ENCODE data around the gene CHRNA5.

The CHRNA5 gene

DNA sequence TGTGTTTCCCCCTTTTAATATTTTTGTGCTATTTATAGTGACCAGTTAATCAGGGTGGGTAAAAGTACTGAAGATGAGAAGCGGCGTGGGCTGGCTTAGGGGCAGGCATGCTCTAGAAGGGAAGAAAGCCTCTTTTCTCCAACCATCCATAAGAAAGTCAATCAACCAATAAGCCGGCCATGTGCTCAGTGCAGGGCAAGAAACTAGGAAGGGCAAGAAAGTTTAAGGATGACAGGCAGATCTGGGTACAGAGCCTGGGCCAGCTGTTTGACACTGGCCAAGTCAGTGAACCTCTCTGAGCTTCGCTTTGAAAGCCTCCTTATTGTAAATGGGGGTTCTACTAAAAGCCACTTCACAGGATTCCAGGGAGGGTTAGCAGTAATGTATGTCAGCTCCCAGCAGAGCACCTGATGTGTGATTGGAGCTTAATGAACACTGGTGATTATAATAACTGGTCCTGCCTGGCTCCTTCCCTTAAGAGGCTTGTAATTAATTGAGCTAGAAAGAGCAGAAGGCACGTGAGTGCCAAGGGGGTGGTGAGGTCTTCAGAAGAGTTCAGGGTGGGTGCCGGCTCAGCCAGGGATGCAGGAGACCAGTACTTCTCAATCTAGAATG, 61.2 kb downstream of the CHRNA5 start:
- no peak overlapping the region for H3K4me3 ChIP-seq
- H3K27ac ChIP-seq, result no peak overlapping the region
- DNase-seq (ENCODE audit: low spot score), result no peak
- TF ChIP-seq, protein P1, sequence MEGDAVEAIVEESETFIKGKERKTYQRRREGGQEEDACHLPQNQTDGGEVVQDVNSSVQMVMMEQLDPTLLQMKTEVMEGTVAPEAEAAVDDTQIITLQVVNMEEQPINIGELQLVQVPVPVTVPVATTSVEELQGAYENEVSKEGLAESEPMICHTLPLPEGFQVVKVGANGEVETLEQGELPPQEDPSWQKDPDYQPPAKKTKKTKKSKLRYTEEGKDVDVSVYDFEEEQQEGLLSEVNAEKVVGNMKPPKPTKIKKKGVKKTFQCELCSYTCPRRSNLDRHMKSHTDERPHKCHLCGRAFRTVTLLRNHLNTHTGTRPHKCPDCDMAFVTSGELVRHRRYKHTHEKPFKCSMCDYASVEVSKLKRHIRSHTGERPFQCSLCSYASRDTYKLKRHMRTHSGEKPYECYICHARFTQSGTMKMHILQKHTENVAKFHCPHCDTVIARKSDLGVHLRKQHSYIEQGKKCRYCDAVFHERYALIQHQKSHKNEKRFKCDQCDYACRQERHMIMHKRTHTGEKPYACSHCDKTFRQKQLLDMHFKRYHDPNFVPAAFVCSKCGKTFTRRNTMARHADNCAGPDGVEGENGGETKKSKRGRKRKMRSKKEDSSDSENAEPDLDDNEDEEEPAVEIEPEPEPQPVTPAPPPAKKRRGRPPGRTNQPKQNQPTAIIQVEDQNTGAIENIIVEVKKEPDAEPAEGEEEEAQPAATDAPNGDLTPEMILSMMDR (IDR thresholded peaks at IDR 0.05), result no peak

DNA sequence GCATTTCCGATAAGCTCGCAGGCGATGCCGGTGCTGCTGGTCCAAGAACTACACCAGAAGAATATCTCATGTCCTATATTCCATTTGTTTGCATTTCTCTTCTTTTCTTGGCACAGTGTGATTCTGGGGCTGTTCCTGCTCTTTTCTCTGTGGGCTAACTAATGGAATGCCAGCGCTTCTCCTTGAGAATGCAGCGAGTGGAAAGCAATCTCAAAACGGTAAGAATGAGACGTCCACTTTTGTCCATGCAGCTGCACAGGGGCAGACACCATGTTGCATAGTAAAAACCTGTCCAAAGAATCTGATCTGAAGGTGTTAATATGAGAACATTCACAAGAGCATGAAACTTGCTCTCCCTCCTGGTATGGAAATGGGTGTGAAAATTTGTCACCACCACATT, 62.0 kb downstream of the CHRNA5 start:
- Histone ChIP-seq H3K27ac (no peak overlapping the region), H3K4me3 (no peak overlapping the region)
- TF ChIP-seq, protein P1 (IDR thresholded peaks at IDR 0.05), result no peak
- no peak for DNase-seq (ENCODE audit: low spot score)

DNA sequence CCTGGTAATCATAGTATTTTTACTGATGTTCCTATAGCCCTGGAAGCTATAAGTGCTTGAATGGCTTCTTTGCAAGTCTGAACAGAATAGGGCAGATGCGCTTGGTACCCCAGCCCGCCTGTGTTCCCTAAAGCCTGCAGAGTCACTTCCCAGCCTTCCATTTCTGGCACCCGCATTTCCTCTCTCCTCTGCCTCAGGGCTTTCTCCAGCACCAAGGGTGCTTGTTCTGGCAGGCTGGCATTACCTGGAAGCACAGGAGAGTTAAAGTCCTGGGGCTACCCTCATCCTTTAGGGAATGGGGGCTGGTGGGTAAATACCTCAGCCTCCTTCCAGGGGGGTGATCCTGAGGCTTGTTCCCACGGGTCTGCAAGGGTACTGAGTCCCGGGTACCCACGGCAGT, 62.9 kb downstream of the CHRNA5 start:
- TF ChIP-seq, protein P1 (IDR thresholded peaks at IDR 0.05), result no peak
- no peak overlapping the region for H3K27ac ChIP-seq

DNA sequence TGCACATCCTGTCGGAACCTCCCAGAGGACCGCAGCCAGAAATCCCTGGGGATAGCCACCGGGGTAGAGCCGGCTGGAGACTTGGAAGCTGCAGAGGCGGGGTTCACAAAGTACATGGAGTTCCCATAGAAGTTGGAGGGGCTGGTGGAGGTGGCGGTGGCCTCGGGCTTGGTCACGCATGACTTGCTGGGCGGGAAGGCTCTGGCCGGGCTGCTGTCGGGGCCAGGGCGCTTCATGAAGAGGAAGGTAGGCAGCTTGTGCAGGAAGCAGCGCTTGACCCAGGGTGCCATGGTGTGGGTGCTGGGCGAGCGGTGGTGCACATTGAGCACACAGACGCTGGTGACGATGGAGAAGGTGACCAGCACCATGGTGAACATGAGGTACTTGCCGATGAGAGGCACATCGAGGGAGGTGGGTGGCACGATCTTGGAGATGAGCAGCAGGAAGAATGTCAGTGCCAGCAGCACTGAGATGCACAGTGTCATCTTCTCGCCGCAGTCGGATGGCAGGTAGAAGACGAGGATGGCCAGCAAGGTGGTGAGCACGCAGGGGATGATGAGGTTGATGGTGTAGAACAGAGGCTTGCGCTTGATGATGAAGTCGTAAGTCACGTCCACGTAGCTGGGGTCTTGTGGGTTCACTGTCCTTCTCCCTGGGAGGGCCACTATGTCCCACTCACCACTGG, 63.9 kb downstream of the CHRNA5 start:
- Histone ChIP-seq H3K4me3 (no peak overlapping the region), H3K27ac (no peak overlapping the region)
- TF ChIP-seq, protein P1 (IDR thresholded peaks at IDR 0.05), result no peak
- DNase-seq (ENCODE audit: low spot score), result no peak

More for the DNA sequence above, 62.9 kb downstream of the CHRNA5 start:
- no peak overlapping the region for H3K4me3 ChIP-seq
- no peak for DNase-seq (ENCODE audit: low spot score)

DNA sequence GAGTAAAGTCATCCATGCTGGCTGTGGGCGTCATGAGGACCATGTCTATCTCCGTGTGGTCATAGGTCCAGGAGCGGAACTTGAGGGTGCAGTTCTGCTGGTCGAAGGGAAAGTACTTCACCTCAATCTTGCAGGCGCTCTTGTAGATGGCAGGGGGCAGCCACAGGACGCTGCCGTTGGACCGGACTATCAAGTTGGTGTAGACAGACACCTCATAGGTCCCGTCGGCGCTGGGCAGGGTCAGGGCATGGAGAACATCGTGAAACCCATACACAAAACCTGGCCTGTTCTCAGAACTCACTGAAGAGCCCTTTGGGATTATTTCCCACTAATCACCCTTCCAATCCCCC, 64.4 kb downstream of the CHRNA5 start:
- Histone ChIP-seq H3K4me3 (no peak overlapping the region), H3K27ac (no peak overlapping the region)
- TF ChIP-seq, protein P1 (IDR thresholded peaks at IDR 0.05), result no peak
- DNase-seq (ENCODE audit: low spot score), result no peak

DNA sequence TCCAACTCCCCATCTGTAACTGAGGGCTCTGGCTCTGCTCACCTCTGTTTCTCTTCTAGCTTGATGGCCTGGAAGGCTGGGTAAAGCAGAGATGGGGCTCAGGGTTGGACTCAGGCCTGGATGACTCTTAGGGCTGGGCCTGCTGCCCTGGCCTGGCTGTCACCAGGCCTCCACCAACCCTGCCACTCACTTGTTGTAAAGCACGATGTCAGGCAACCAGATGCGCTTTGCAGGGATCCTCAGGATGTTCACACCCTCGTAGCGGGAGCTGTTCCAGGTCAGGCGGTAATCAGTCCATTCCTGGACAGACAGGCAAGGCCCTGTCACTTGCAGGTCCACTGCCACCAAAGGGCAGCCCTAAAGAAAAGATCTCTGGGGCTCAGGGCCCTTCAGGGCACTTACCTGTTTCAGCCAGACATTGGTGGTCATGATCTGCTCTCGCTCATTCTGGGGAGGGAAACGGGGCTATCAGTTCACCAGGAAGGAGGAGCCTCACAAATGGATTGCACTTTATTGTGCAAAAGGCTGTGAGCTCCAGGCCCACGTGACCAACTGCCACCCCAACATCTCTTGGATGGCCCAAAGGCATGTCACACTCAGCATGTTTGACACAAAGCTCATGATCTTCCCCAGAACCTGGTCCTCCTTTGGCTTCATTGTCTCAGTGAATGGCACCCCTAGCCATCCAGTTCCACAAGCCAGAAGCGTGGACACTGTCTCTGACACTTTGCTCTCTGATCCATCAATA, 65.7 kb downstream of the CHRNA5 start:
- no peak for DNase-seq (ENCODE audit: low spot score)
- Histone ChIP-seq H3K27ac (no peak overlapping the region), H3K4me3 (no peak overlapping the region)
- TF ChIP-seq, protein P1 (IDR thresholded peaks at IDR 0.05), result no peak

Measured in coronary artery (tissue), 2 donors.